ENCODE data around the gene MMP14. TPM values are rescaled to one million over a fixed set of nuclear protein-coding genes. Genes with fewer than 3 reads are reported as not detected.

The MMP14 gene
- total and polyA plus RNA-seq, 9 of the 15 experiments (the other 6 are each of a cell fraction or from before 2014, with no cell fraction given), result 0.36 to 5.8 (median 1.3) TPM; not detected in 2

DNA sequence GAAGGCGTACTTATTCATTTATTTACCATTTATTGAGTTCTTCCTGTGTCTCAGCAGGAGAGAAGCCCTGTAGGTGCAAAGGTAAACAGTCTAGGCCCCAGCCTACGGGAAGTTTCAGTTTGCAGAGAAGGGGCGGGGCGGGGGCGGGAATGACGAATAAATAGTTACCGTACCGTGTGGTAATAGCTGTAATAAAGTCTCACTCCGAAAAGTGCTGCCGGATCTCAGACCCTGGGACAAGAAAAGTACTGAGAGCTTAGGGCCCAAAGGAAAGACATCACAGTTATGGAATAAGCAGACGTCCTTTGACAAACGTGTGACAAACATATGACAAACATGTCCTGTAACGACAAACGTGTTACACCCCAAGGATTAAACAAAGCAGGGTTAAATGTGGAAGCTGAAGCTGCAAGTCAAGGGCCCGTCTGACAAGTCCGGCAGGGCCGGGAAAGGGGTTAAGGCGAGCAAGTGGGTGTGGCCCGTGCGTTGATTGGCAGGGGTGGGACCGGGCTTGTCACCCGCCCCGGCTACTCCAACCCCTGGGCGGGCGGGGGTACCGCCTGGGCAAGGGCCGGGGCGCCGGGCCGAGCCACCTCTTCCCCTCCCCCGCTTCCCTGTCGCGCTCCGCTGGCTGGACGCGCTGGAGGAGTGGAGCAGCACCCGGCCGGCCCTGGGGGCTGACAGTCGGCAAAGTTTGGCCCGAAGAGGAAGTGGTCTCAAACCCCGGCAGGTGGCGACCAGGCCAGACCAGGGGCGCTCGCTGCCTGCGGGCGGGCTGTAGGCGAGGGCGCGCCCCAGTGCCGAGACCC lies 35.0 kb downstream of the MMP14 start, which contains the start of gene LRP10:
LRP10 (plus strand) TSS at position 517 of the 809 bp plus-strand sequence. CDS start 564 bp downstream, outside the sequence.
- Histone ChIP-seq H3K9me3 (replicated peaks; ENCODE audit: control insufficient read depth, insufficient read depth, low read depth, low read length) (no peaks in the 10 kb centered on the region), H3K27ac (ENCODE audit: extremely low read depth, low read depth, low read length) (peak within 1 kb of the TSS; percentile 98), H3K4me1 (replicated peaks in 1 of 2; ENCODE audit: control insufficient read depth in 2 of 2, insufficient read depth in 2 of 2, low read length in 2 of 2) (peaks cover 12 to 30% of the 10 kb centered on the region in 2 experiments), H2AFZ (ENCODE audit: low read depth, low read length) (peak within 1 kb of the TSS; percentile 97), H3K79me2 (ENCODE audit: control insufficient read depth, insufficient read depth, low read length) (peaks cover 15% of the 10 kb centered on the region), H4K20me1 (replicated peaks; ENCODE audit: control insufficient read depth, insufficient read depth, low read length) (no peaks in the 10 kb centered on the region), H3K4me3 (peak within 1 kb of the TSS; percentile 87), H3K27me3 (ENCODE audit: control insufficient read depth in 2 of 2, insufficient read depth in 2 of 2, low read length in 2 of 2) (no peaks in the 10 kb centered on the region), H3K9me1 (ENCODE audit: control insufficient read depth, insufficient read depth, low read length) (no peaks in the 10 kb centered on the region), H3K36me3 (ENCODE audit: control insufficient read depth, insufficient read depth, low read length) (peaks cover 26% of the 10 kb centered on the region; the same call in 2 of the 3 replicates), H3K9ac (ENCODE audit: insufficient read depth in 1 of 2, low read depth in 2 of 2, low read length in 2 of 2) (peak within 1 kb of the TSS; percentile 87 to 91), H3K4me2 (ENCODE audit: insufficient read depth, low read length) (peak within 1 kb of the TSS; percentile 95)
- POLR2A ChIA-PET, result interaction anchor here (0.5 to 5.1 kb wide), 15 partner anchors 9 to 203 kb away, joined by 3 to 60 read pairs (median 4); partner anchors contain the start of genes OXA1L, PRMT5, RBM23 and REM2
- WGBS (ENCODE audit: insufficient coverage, low coverage, missing lambda C conversion rate), result 2% methylated on average over 26 of the region's 50 CpGs
- in situ Hi-C loops (cut with MboI) (no loop called here), intact Hi-C loops (cut with micrococcal nuclease) (loop anchor here (1.0 to 5.0 kb wide), 6 partner anchors 16 to 115 kb away; partner anchors contain the start of genes PRMT5 and RBM23)
- CTCF ChIA-PET (ENCODE audit: low intra/inter-chr PET ratio), result interaction anchor here (0.6 to 2.2 kb wide), 4 partner anchors 27 to 49 kb away, joined by 3 to 18 read pairs (median 5); no protein-coding TSS in a partner anchor
- peak; percentile 91 to 97 (median 94) for DNase-seq (ENCODE audit: extremely low read depth in 1 of 4, low spot score in 3 of 4)
- BruUV-seq (replicated peaks), result TSS peak; percentile 81
- FAIRE-seq, result peak; percentile 97
- ATAC-seq, result peak; percentile 94
- TF ChIP-seq SMAD3 (CRISPR knock-in tag; conservative IDR thresholded peaks at IDR 0.05) (no peak), HNRNPH1 (optimal IDR thresholded peaks at IDR 0.05; ENCODE audit: low read depth, low read length) (no peak), ETS2 (tag; IDR thresholded peaks at IDR 0.05; ENCODE audit: borderline replicate concordance, poor library complexity, severe bottlenecking) (no peak), NCOA6 (IDR thresholded peaks at IDR 0.05) (no peak), C11orf30 (IDR thresholded peaks at IDR 0.05; ENCODE audit: low read depth) (no peak), JUN (IDR thresholded peaks at IDR 0.05; ENCODE audit: borderline replicate concordance, low read depth, low read length) (no peak; the same call in 1 of the 2 replicates), JUN (CRISPR knock-in tag; IDR thresholded peaks at IDR 0.05; ENCODE audit: borderline replicate concordance) (no peak), PCBP2 (IDR thresholded peaks at IDR 0.05; ENCODE audit: low read depth, low read length, poor library complexity, severe bottlenecking) (no peak), ZNF316 (IDR thresholded peaks at IDR 0.05) (no peak), KDM1A (IDR thresholded peaks at IDR 0.05) (peak in 1 of 2 experiments; percentile 2; a peak in 1 of 4 replicates), ZNF311 (CRISPR knock-in tag; IDR thresholded peaks at IDR 0.05) (no peak), ZNF146 (CRISPR knock-in tag; IDR thresholded peaks at IDR 0.05; ENCODE audit: unreplicated experiment) (no peak), KAT7 (CRISPR knock-in tag; IDR thresholded peaks at IDR 0.05; ENCODE audit: borderline replicate concordance) (peak; percentile 66; the same call in 1 of the 2 replicates), KLF10 (CRISPR knock-in tag; IDR thresholded peaks at IDR 0.05) (no peak), TEAD4 (IDR thresholded peaks at IDR 0.05; ENCODE audit: low read length) (no peak), TEAD4 (CRISPR knock-in tag; IDR thresholded peaks at IDR 0.05; ENCODE audit: borderline replicate concordance) (no peak)
- TF ChIP-seq, protein P1, sequence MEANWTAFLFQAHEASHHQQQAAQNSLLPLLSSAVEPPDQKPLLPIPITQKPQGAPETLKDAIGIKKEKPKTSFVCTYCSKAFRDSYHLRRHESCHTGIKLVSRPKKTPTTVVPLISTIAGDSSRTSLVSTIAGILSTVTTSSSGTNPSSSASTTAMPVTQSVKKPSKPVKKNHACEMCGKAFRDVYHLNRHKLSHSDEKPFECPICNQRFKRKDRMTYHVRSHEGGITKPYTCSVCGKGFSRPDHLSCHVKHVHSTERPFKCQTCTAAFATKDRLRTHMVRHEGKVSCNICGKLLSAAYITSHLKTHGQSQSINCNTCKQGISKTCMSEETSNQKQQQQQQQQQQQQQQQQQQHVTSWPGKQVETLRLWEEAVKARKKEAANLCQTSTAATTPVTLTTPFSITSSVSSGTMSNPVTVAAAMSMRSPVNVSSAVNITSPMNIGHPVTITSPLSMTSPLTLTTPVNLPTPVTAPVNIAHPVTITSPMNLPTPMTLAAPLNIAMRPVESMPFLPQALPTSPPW (CRISPR knock-in tag; IDR thresholded peaks at IDR 0.05), result peak; percentile 84
- TF ChIP-seq, protein P2, sequence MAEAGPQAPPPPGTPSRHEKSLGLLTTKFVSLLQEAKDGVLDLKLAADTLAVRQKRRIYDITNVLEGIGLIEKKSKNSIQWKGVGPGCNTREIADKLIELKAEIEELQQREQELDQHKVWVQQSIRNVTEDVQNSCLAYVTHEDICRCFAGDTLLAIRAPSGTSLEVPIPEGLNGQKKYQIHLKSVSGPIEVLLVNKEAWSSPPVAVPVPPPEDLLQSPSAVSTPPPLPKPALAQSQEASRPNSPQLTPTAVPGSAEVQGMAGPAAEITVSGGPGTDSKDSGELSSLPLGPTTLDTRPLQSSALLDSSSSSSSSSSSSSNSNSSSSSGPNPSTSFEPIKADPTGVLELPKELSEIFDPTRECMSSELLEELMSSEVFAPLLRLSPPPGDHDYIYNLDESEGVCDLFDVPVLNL (CRISPR knock-in tag; IDR thresholded peaks at IDR 0.05; ENCODE audit: low read depth), result no peak
- TF ChIP-seq, protein P3, sequence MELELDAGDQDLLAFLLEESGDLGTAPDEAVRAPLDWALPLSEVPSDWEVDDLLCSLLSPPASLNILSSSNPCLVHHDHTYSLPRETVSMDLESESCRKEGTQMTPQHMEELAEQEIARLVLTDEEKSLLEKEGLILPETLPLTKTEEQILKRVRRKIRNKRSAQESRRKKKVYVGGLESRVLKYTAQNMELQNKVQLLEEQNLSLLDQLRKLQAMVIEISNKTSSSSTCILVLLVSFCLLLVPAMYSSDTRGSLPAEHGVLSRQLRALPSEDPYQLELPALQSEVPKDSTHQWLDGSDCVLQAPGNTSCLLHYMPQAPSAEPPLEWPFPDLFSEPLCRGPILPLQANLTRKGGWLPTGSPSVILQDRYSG (tag; conservative IDR thresholded peaks at IDR 0.05; ENCODE audit: low read depth), result no peak

All from K562 (cell line).